Mesendoderm (in vitro differentiated cells): Measurements from ENCODE around the gene DNTT.

Source experiments
- DNase-seq: peaks from one replicate; pipeline ENCODE4 v3.0.0; 2013
- H2AK5ac ChIP-seq: 2 replicates; pipeline ENCODE4 v1.6.1; 2013; ENCODE audit warnings: low read length, inconsistent platforms
- H2BK120ac ChIP-seq: 2 replicates; pipeline ENCODE4 v1.6.1; 2013; ENCODE audit warnings: low read depth, mild to moderate bottlenecking, low read length, moderate library complexity, mixed read lengths
- H2BK15ac ChIP-seq: replicated peaks from 2 replicates; pipeline ENCODE4 v1.6.1; 2013; ENCODE audit warnings: low read depth, mild to moderate bottlenecking, moderate library complexity
- H2BK5ac ChIP-seq: 2 replicates; pipeline ENCODE4 v1.6.1; 2013; ENCODE audit warnings: low read length, inconsistent platforms
- H3K18ac ChIP-seq: 2 replicates; pipeline ENCODE4 v1.6.1; 2013; ENCODE audit warnings: mild to moderate bottlenecking, low read length, mixed read lengths
- H3K23ac ChIP-seq: one replicate; pipeline ENCODE4 v1.6.1; 2013; ENCODE audit warnings: low read length
- H3K27ac ChIP-seq: 2 replicates; pipeline ENCODE4 v1.5.1; 2013; ENCODE audit warnings: low read depth, mild to moderate bottlenecking, inconsistent platforms, low read length, moderate library complexity
- H3K27me3 ChIP-seq: 2 replicates; pipeline ENCODE4 v1.6.1; 2013; ENCODE audit warnings: low read length, control low read depth, mild to moderate bottlenecking, inconsistent platforms; ENCODE audit not compliant: insufficient read depth, poor library complexity
- H3K36me3 ChIP-seq: 2 replicates; pipeline ENCODE4 v1.6.1; 2013; ENCODE audit warnings: low read length, inconsistent platforms; ENCODE audit not compliant: control insufficient read depth, insufficient read depth
- H3K4ac ChIP-seq: one replicate; pipeline ENCODE4 v1.6.1; 2013; ENCODE audit warnings: low read depth, mild to moderate bottlenecking, low read length, moderate library complexity
- H3K4me1 ChIP-seq: 2 replicates; pipeline ENCODE4 v1.6.1; 2013; ENCODE audit warnings: low read depth, low read length, inconsistent platforms; ENCODE audit not compliant: control insufficient read depth
- H3K4me2 ChIP-seq: 2 replicates; pipeline ENCODE4 v1.6.1; 2013; ENCODE audit warnings: low read length
- H3K4me3 ChIP-seq: 2 replicates; pipeline ENCODE4 v1.5.1; 2013; ENCODE audit warnings: mild to moderate bottlenecking, low read length
- H3K56ac ChIP-seq: one replicate; pipeline ENCODE4 v1.6.1; 2013; ENCODE audit warnings: low read length
- H3K79me1 ChIP-seq: 2 replicates; pipeline ENCODE4 v1.6.1; 2013; ENCODE audit warnings: low read length, inconsistent platforms
- H3K79me2 ChIP-seq: 2 replicates; pipeline ENCODE4 v1.6.1; 2013; ENCODE audit warnings: mild to moderate bottlenecking, low read length; ENCODE audit not compliant: control insufficient read depth, insufficient read depth
- H3K9ac ChIP-seq: 2 replicates; pipeline ENCODE4 v1.6.1; 2013; ENCODE audit warnings: low read length, inconsistent platforms
- H4K5ac ChIP-seq: one replicate; pipeline ENCODE4 v1.6.1; 2013; ENCODE audit warnings: low read length
- H4K8ac ChIP-seq: one replicate; pipeline ENCODE4 v1.6.1; 2013; ENCODE audit warnings: low read depth, mild to moderate bottlenecking, control low read depth, low read length, moderate library complexity
- WGBS: extraction: QIAGEN DNeasy Blood & Tissue Kit; methylation state at CpG from one replicate; pipeline ENCODE4 v1.1.7; 2013; ENCODE audit warnings: low lambda C conversion rate, missing lambda C conversion rate; ENCODE audit not compliant: insufficient coverage; ENCODE audit errors: extremely low coverage; 5-methylcytosine and 5-hydroxymethylcytosine counted together

The DNTT gene

DNA sequence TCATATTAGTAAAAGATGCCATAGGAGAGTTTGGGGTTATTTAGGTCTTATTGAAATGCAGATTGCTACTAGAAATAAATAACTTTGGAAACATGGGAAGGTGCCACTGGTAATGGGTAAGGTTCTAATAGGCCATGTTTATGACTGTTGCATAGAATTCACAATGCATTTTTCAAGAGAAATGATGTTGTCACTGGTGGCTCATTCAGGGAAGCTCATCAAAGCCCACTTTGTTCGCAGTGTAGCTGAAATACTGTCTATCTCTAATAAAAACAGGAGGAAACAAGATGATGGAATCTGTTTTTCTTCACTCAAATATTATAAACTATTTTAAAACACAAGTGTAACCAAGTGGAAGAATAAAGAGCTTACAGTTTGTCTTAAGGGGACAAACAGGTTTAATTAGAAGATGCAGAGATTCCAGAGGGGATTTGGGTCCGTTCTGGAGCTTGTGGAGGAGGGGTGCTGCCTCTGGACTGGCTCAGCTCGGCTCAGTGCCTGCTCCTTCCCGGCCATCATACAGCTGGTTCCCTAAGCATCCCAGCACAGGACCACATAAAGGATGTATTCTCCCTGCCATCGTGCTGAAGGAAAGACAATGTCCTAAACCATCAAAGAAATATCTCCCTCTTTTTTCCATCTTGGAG lies 34.2 kb downstream of the DNTT start:
- H2AK5ac ChIP-seq = no peak overlapping the region
- H3K36me3 ChIP-seq = no peaks in the 10 kb centered on the region
- H3K27ac ChIP-seq = no peak overlapping the region
- no peak overlapping the region for H4K5ac ChIP-seq
- H2BK5ac ChIP-seq = no peak overlapping the region
- H3K79me1 ChIP-seq = no peaks in the 10 kb centered on the region
- no peak overlapping the region for H3K9ac ChIP-seq
- no peak overlapping the region for H3K18ac ChIP-seq
- H3K4ac ChIP-seq = no peak overlapping the region
- peaks cover 3% of the 10 kb centered on the region for H3K4me1 ChIP-seq
- no peak for DNase-seq
- no peak overlapping the region for H3K56ac ChIP-seq
- no peak overlapping the region for H3K4me3 ChIP-seq
- H2BK120ac ChIP-seq = no peak overlapping the region
- no peak overlapping the region for H2BK15ac ChIP-seq
- no peak overlapping the region for H4K8ac ChIP-seq
- H3K79me2 ChIP-seq = no peaks in the 10 kb centered on the region
- no peaks in the 10 kb centered on the region for H3K27me3 ChIP-seq
- WGBS = no CpG with 5 or more reads among the region's 5 CpGs
- H3K4me2 ChIP-seq = no peak overlapping the region
- no peak overlapping the region for H3K23ac ChIP-seq

DNA sequence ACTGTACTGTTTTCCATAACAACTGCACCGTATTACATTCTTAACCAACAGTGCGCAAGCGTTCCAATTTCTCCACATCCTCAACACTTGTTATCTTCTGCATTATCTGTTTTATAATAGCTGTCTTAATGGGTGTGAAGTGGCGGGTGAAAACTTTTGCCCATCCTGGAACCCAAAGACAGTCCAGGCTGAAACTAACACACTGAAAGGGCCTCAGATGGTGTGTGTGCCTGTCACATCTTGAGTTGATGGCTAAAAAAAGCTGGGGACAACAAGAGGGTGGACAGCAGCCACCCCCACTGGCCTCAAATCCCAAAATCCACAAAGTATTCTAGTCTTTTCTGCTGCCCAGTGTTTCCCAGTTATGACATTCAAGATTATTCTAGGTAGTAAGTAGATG lies 35.1 kb downstream of the DNTT start:
- Histone ChIP-seq H2BK5ac (no peak overlapping the region), H3K79me1 (no peaks in the 10 kb centered on the region), H4K8ac (no peak overlapping the region), H3K27ac (no peak overlapping the region), H3K79me2 (no peaks in the 10 kb centered on the region), H2BK15ac (no peak overlapping the region), H2AK5ac (no peak overlapping the region), H3K18ac (no peak overlapping the region), H3K9ac (no peak overlapping the region), H3K56ac (no peak overlapping the region), H4K5ac (no peak overlapping the region), H3K4ac (no peak overlapping the region), H3K27me3 (no peaks in the 10 kb centered on the region), H3K23ac (no peak overlapping the region), H3K36me3 (no peaks in the 10 kb centered on the region), H3K4me2 (no peak overlapping the region), H3K4me1 (peaks cover 3% of the 10 kb centered on the region), H2BK120ac (no peak overlapping the region), H3K4me3 (no peak overlapping the region)
- no peak for DNase-seq
- no CpG with 5 or more reads among the region's 4 CpGs for WGBS

DNA sequence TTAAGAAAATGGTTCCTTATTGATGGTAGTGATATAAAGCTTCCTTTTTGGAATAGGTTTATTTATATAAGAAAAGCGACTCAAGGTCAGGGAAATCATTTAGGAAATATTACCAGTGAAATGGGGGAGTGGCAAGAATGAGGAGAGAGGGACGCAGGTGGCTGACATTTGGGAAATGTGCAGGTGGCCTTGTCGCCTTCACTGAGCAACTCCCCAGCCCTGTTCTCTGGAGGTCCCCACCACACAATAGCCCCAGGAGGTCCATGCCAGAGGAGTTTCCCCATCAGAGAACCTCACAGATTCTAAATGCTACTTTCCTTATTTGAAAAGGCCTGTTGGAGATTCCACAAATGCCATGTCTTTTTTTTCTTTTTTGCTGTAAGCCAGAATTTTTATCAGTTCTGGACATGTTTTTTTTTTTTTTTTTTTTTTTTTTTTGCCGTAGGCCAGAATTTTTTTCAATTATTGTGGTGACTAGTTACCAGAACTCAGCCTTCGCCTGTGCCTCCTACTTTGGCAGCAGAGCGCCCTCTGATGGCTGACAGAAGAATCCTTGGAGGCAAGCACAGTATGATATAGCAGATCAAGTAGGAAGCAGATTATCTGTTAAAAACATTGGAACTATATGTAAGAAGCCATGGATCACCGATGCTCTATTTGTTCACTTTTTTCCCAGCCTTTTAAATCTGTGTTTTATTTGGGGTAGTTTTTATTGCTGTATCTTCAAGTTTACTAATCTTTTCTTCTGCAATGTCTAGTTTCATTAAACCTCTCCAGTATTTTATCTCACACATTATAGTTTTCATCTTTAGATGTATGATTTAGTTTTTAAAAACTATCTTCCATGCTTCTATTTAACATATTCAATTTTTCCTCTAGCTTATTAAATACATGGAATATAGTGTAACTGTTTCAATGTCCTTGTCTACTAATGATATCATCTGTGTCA lies 36.0 kb downstream of the DNTT start:
- no peak overlapping the region for H3K4me2 ChIP-seq
- no peak overlapping the region for H4K8ac ChIP-seq
- H3K4me3 ChIP-seq = no peak overlapping the region
- no peak overlapping the region for H3K9ac ChIP-seq
- no peaks in the 10 kb centered on the region for H3K79me1 ChIP-seq
- WGBS = 100% methylated on average over 1 of the region's 7 CpGs
- no peak overlapping the region for H2BK15ac ChIP-seq
- H3K36me3 ChIP-seq = no peaks in the 10 kb centered on the region
- H2AK5ac ChIP-seq = no peak overlapping the region
- H3K4me1 ChIP-seq = peaks cover 4% of the 10 kb centered on the region
- H3K4ac ChIP-seq = no peak overlapping the region
- no peak overlapping the region for H2BK5ac ChIP-seq
- H3K27ac ChIP-seq = no peak overlapping the region
- no peak overlapping the region for H2BK120ac ChIP-seq
- H4K5ac ChIP-seq = no peak overlapping the region
- H3K56ac ChIP-seq = no peak overlapping the region
- no peaks in the 10 kb centered on the region for H3K79me2 ChIP-seq
- no peak overlapping the region for H3K18ac ChIP-seq
- DNase-seq = peak; percentile 84
- H3K23ac ChIP-seq = no peak overlapping the region
- no peaks in the 10 kb centered on the region for H3K27me3 ChIP-seq

DNA sequence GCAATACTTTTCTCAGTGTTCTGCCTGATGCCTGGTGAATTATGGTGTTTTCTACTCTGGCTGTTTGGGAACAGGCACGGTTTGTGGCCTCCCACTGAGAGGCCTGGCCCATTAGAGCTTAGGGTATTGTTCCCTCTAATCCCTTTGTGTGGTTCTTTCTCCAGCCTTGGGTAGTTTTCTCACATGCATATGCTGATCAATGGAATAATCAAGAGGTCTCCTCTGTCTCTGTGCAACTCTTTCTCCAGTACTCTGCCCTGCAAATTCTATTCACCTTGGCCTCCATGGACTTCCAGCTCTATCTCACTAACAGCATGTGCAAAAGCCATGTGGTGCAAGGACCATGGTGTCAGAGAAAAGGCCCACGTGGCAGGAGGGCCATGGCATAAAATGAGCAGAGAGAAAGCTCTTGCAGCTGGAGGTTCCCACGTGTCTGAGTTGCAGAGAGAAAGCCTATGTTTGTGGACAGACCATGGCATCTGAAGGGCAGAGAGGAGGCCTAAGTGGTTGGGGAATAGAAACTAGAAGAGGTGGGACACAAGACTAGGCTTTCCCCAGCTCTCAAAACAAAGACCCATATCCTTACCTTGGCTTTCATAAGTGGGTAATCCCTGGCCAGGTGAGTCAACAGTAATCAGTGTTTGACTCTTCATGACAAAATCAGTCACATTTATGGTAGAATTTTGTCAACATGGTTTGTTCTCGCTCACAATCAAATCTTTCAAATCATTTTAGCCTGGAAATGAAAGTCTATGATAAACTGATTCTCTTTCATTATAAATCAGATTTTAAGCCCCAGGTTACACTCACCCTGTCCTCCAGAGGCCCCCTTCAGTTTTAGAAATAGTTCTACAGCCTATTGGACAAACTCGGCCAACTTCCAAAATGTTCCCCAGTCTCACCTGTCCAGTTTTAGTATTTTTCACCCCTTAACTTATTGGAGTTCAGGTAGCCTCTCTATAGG lies 37.3 kb downstream of the DNTT start:
- H3K36me3 ChIP-seq = no peaks in the 10 kb centered on the region
- no CpG with 5 or more reads among the region's 5 CpGs for WGBS
- H4K5ac ChIP-seq = no peak overlapping the region
- no peak overlapping the region for H3K27ac ChIP-seq
- H3K4me2 ChIP-seq = no peak overlapping the region
- no peak overlapping the region for H3K4ac ChIP-seq
- H2AK5ac ChIP-seq = no peak overlapping the region
- no peak overlapping the region for H3K23ac ChIP-seq
- H3K4me3 ChIP-seq = no peak overlapping the region
- no peaks in the 10 kb centered on the region for H3K79me2 ChIP-seq
- peaks cover 4% of the 10 kb centered on the region for H3K4me1 ChIP-seq
- peak overlapping the region; percentile 31 for H3K56ac ChIP-seq
- no peak overlapping the region for H2BK5ac ChIP-seq
- H2BK15ac ChIP-seq = no peak overlapping the region
- no peaks in the 10 kb centered on the region for H3K79me1 ChIP-seq
- no peak overlapping the region for H3K9ac ChIP-seq
- H2BK120ac ChIP-seq = no peak overlapping the region
- H3K18ac ChIP-seq = no peak overlapping the region
- H3K27me3 ChIP-seq = no peaks in the 10 kb centered on the region
- DNase-seq = peak; percentile 78
- no peak overlapping the region for H4K8ac ChIP-seq

DNA sequence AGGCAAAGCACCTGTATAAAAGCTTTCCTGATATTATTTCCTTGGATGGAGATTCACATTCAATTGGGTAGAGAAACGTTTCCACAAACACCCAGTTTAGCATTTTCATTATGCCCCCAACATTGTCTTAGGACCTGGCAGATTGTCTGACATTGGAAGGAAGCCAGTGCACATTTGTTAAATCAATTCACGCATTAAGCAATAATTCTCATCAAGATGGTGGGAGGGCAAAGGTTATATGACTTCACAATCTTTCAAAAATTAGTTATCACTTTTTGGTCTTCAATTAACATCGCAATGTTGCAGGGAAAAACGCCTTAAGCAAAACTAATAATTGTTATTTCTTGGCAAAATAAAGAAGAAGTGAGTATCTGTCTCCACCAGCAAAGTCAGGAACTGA lies 38.2 kb downstream of the DNTT start:
- Histone ChIP-seq H3K56ac (no peak overlapping the region), H3K4ac (no peak overlapping the region), H2BK120ac (no peak overlapping the region), H3K4me1 (peaks cover 4% of the 10 kb centered on the region), H3K4me3 (no peak overlapping the region), H2AK5ac (no peak overlapping the region), H3K79me1 (no peaks in the 10 kb centered on the region), H3K36me3 (no peaks in the 10 kb centered on the region), H3K79me2 (no peaks in the 10 kb centered on the region), H4K8ac (no peak overlapping the region), H3K9ac (no peak overlapping the region), H3K27ac (no peak overlapping the region), H3K27me3 (no peaks in the 10 kb centered on the region), H3K4me2 (no peak overlapping the region), H2BK15ac (no peak overlapping the region), H3K23ac (no peak overlapping the region), H4K5ac (no peak overlapping the region), H2BK5ac (no peak overlapping the region), H3K18ac (no peak overlapping the region)
- WGBS = no CpG with 5 or more reads among the region's 4 CpGs
- no peak for DNase-seq
